Trophoblast cell (in vitro differentiated cells and primary cell): ENCODE measurements around the gene GSTM4.

Experiments
- DNase-seq, 2 donors: peaks; one replicate each; pipeline ENCODE4 v3.0.0-alpha.2; 2016
- H2AFZ ChIP-seq: 2 replicates; pipeline ENCODE4 v1.6.1; 2013; ENCODE audit warnings: low read length, moderate library complexity, mild to moderate bottlenecking; ENCODE audit not compliant: insufficient read depth, poor library complexity
- H2AK5ac ChIP-seq: 2 replicates; pipeline ENCODE4 v1.6.1; 2013; ENCODE audit warnings: mild to moderate bottlenecking, low read length
- H2BK120ac ChIP-seq: 2 replicates; pipeline ENCODE4 v1.6.1; 2013; ENCODE audit warnings: low read length, mild to moderate bottlenecking, moderate library complexity; ENCODE audit not compliant: insufficient read depth, poor library complexity
- H2BK12ac ChIP-seq: 2 replicates; pipeline ENCODE4 v1.6.1; 2013; ENCODE audit warnings: mild to moderate bottlenecking, low read length, moderate library complexity
- H2BK5ac ChIP-seq: 2 replicates; pipeline ENCODE4 v1.6.1; 2013; ENCODE audit warnings: low read length, low read depth, moderate library complexity, mild to moderate bottlenecking; ENCODE audit not compliant: poor library complexity
- H3K14ac ChIP-seq: 2 replicates; pipeline ENCODE4 v1.6.1; 2013; ENCODE audit warnings: mild to moderate bottlenecking, low read length
- H3K18ac ChIP-seq: 2 replicates; pipeline ENCODE4 v1.6.1; 2013; ENCODE audit warnings: mild to moderate bottlenecking, low read length
- H3K23ac ChIP-seq: 2 replicates; pipeline ENCODE4 v1.6.1; 2013; ENCODE audit warnings: low read length
- H3K27ac ChIP-seq: 2 replicates; pipeline ENCODE4 v1.5.1; 2013; ENCODE audit warnings: low read depth, mild to moderate bottlenecking, inconsistent platforms, low read length, moderate library complexity
- H3K27me3 ChIP-seq: 2 replicates; pipeline ENCODE4 v1.6.1; 2013; ENCODE audit warnings: inconsistent platforms, mild to moderate bottlenecking, low read length, moderate library complexity; ENCODE audit not compliant: insufficient read depth
- H3K36me3 ChIP-seq, 2 experiments: 1 replicate in 1 of 2; 2 replicates in 1 of 2; pipeline ENCODE4 v1.6.1; 2013; ENCODE audit warnings: low read length in 2 of 2, mild to moderate bottlenecking in 2 of 2, moderate library complexity in 1 of 2; ENCODE audit not compliant: insufficient read depth in 2 of 2, control insufficient read depth in 1 of 2
- H3K4ac ChIP-seq: 2 replicates; pipeline ENCODE4 v1.6.1; 2013; ENCODE audit warnings: low read depth, mild to moderate bottlenecking, low read length, moderate library complexity
- H3K4me1 ChIP-seq, 2 experiments: 1 replicate in 1 of 2; 2 replicates in 1 of 2; pipeline ENCODE4 v1.6.1; 2013; ENCODE audit warnings: low read length in 2 of 2, mild to moderate bottlenecking in 2 of 2, moderate library complexity in 1 of 2; ENCODE audit not compliant: insufficient read depth in 2 of 2, control insufficient read depth in 1 of 2
- H3K4me2 ChIP-seq: 2 replicates; pipeline ENCODE4 v1.6.1; 2013; ENCODE audit warnings: inconsistent platforms, mild to moderate bottlenecking, low read length, moderate library complexity
- H3K4me3 ChIP-seq: 2 replicates; pipeline ENCODE4 v1.5.1; 2013; ENCODE audit warnings: mild to moderate bottlenecking, low read depth, low read length, inconsistent platforms
- H3K79me1 ChIP-seq: one replicate; pipeline ENCODE4 v1.6.1; 2013; ENCODE audit warnings: low read length
- H3K79me2 ChIP-seq: 2 replicates; pipeline ENCODE4 v1.6.1; 2013; ENCODE audit warnings: low read length, mild to moderate bottlenecking; ENCODE audit not compliant: control insufficient read depth, insufficient read depth, poor library complexity
- H3K9ac ChIP-seq: 2 replicates; pipeline ENCODE4 v1.6.1; 2013; ENCODE audit warnings: mild to moderate bottlenecking, low read length
- H3K9me3 ChIP-seq: 2 replicates; pipeline ENCODE4 v1.6.1; 2013; ENCODE audit warnings: low read depth, mild to moderate bottlenecking, control low read depth, inconsistent platforms, low read length; ENCODE audit not compliant: insufficient read depth
- H4K12ac ChIP-seq: 2 replicates; pipeline ENCODE4 v1.6.1; 2013; ENCODE audit warnings: low read depth, mild to moderate bottlenecking, low read length, moderate library complexity
- H4K8ac ChIP-seq: 2 replicates; pipeline ENCODE4 v1.6.1; 2013; ENCODE audit warnings: low read depth, mild to moderate bottlenecking, low read length, moderate library complexity
- H4K91ac ChIP-seq: one replicate; pipeline ENCODE4 v1.6.1; 2013; ENCODE audit warnings: low read depth, mild to moderate bottlenecking, low read length, moderate library complexity
- WGBS: extraction: QIAGEN DNeasy Blood & Tissue Kit; methylation state at CpG from one replicate; pipeline ENCODE4 v1.1.7; 2013; ENCODE audit warnings: missing lambda C conversion rate; ENCODE audit not compliant: insufficient read length, insufficient coverage; ENCODE audit errors: extremely low coverage; 5-methylcytosine and 5-hydroxymethylcytosine counted together

Gene GSTM4

GRCh38 chr1:109613361-109614147 lies 42.3 kb upstream of the GSTM4 start:
- no peak overlapping the region for H3K23ac ChIP-seq
- no peak overlapping the region for H3K4ac ChIP-seq
- no peak overlapping the region for H2AFZ ChIP-seq
- no peak overlapping the region for H2BK120ac ChIP-seq
- no peak overlapping the region for H4K8ac ChIP-seq
- H3K27ac ChIP-seq: no peak overlapping the region
- no peak overlapping the region for H2BK12ac ChIP-seq
- no peak overlapping the region for H4K12ac ChIP-seq
- no peak overlapping the region for H3K14ac ChIP-seq
- H3K4me2 ChIP-seq: no peak overlapping the region
- WGBS: no CpG with 5 or more reads among the region's 7 CpGs
- H3K79me2 ChIP-seq: no peaks in the 10 kb centered on the region
- no peaks in the 10 kb centered on the region for H3K9me3 ChIP-seq
- H3K4me1 ChIP-seq: peaks cover 20 to 21% of the 10 kb centered on the region in 2 experiments
- H3K4me3 ChIP-seq: no peak overlapping the region
- no peaks in the 10 kb centered on the region for H3K27me3 ChIP-seq
- no peak overlapping the region for H3K9ac ChIP-seq
- H3K79me1 ChIP-seq: peaks cover 6% of the 10 kb centered on the region
- no peaks in the 10 kb centered on the region for H3K36me3 ChIP-seq
- no peak for DNase-seq
- H4K91ac ChIP-seq: no peak overlapping the region
- H2AK5ac ChIP-seq: no peak overlapping the region
- no peak overlapping the region for H3K18ac ChIP-seq
- H2BK5ac ChIP-seq: no peak overlapping the region

- Histone ChIP-seq H3K9ac (no peak overlapping the region), H3K9me3 (no peaks in the 10 kb centered on the region), H4K91ac (no peak overlapping the region), H2BK120ac (no peak overlapping the region), H2AFZ (no peak overlapping the region), H3K4me3 (no peak overlapping the region), H3K27me3 (no peaks in the 10 kb centered on the region), H3K79me2 (peaks cover 7% of the 10 kb centered on the region), H4K12ac (no peak overlapping the region), H3K23ac (no peak overlapping the region), H3K27ac (no peak overlapping the region), H3K18ac (no peak overlapping the region), H3K79me1 (peaks cover 18% of the 10 kb centered on the region), H4K8ac (no peak overlapping the region), H2BK12ac (no peak overlapping the region), H3K4me1 (peaks cover 12 to 15% of the 10 kb centered on the region in 2 experiments), H3K4ac (no peak overlapping the region), H3K14ac (no peak overlapping the region), H3K4me2 (no peak overlapping the region), H2BK5ac (no peak overlapping the region), H2AK5ac (no peak overlapping the region), H3K36me3 (no peaks in the 10 kb centered on the region)
- peak; percentile 23 to 33 for DNase-seq
- WGBS: no CpG with 5 or more reads among the region's 3 CpGs
Measured at GRCh38 chr1:109615879-109616278, 40.0 kb upstream of the GSTM4 start.

GRCh38 chr1:109616391-109616790 lies 39.5 kb upstream of the GSTM4 start:
- Histone ChIP-seq H2AFZ (no peak overlapping the region), H2BK5ac (no peak overlapping the region)

DNA sequence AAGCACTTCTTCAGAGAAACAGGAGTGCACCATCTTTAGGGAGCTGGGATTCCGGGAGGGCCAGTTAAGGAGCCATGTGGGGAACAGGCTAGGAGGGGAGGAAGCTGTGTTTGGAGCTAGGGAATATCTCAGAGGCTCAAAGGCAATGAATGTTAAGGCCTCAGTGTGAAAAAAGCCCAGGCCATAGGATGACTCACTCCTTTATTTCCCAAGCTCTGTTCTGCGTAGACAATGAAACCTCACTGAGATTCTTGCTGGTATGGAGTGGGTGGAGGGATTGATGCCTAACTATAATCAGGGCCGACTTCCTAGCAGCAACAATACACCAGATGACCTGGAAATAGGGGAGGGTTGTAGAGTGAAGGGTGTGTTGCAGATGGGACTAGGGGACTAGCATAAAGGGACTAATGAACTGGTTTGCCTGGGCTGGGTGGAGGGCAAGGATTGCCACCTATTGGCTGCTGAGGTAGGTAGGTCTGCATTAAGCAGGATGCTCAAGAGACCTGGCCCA lies 38.6 kb upstream of the GSTM4 start:
- no peak overlapping the region for H3K4me2 ChIP-seq
- H3K18ac ChIP-seq: no peak overlapping the region
- H4K8ac ChIP-seq: no peak overlapping the region
- no peak overlapping the region for H3K14ac ChIP-seq
- no peak overlapping the region for H2BK12ac ChIP-seq
- no peak overlapping the region for H2BK5ac ChIP-seq
- peaks cover 9% of the 10 kb centered on the region for H3K79me2 ChIP-seq
- H3K4ac ChIP-seq: no peak overlapping the region
- peaks cover 18% of the 10 kb centered on the region for H3K79me1 ChIP-seq
- H3K27ac ChIP-seq: no peak overlapping the region
- no peak overlapping the region for H3K9ac ChIP-seq
- no peak overlapping the region for H4K91ac ChIP-seq
- no peak overlapping the region for H2AFZ ChIP-seq
- peaks cover 9 to 13% of the 10 kb centered on the region in 2 experiments for H3K4me1 ChIP-seq
- no peak overlapping the region for H3K4me3 ChIP-seq
- no peaks in the 10 kb centered on the region for H3K36me3 ChIP-seq
- H3K23ac ChIP-seq: no peak overlapping the region
- no peaks in the 10 kb centered on the region for H3K27me3 ChIP-seq
- no peaks in the 10 kb centered on the region for H3K9me3 ChIP-seq
- no peak overlapping the region for H2AK5ac ChIP-seq
- peak; percentile 41 to 81 for DNase-seq
- no CpG with 5 or more reads among the region's 3 CpGs for WGBS
- H2BK120ac ChIP-seq: no peak overlapping the region
- no peak overlapping the region for H4K12ac ChIP-seq

More at GRCh38 chr1:109616391-109616790, 39.5 kb upstream of the GSTM4 start:
- WGBS: no CpG with 5 or more reads among the region's 3 CpGs
- H3K9ac ChIP-seq: no peak overlapping the region
- no peak overlapping the region for H3K4me3 ChIP-seq
- H3K18ac ChIP-seq: no peak overlapping the region
- no peak for DNase-seq
- H3K23ac ChIP-seq: no peak overlapping the region
- H3K9me3 ChIP-seq: no peaks in the 10 kb centered on the region
- no peak overlapping the region for H3K4ac ChIP-seq
- H3K79me1 ChIP-seq: peaks cover 18% of the 10 kb centered on the region
- no peak overlapping the region for H2BK12ac ChIP-seq
- no peaks in the 10 kb centered on the region for H3K36me3 ChIP-seq
- no peak overlapping the region for H2AK5ac ChIP-seq
- no peak overlapping the region for H3K4me2 ChIP-seq
- H4K12ac ChIP-seq: no peak overlapping the region
- no peak overlapping the region for H3K14ac ChIP-seq
- H3K79me2 ChIP-seq: peaks cover 9% of the 10 kb centered on the region
- no peak overlapping the region for H4K8ac ChIP-seq
- H3K27me3 ChIP-seq: no peaks in the 10 kb centered on the region
- peaks cover 9 to 12% of the 10 kb centered on the region in 2 experiments for H3K4me1 ChIP-seq
- H4K91ac ChIP-seq: no peak overlapping the region
- H2BK120ac ChIP-seq: no peak overlapping the region
- H3K27ac ChIP-seq: no peak overlapping the region
